Karpas-422 (cell line): ENCODE measurements around the gene PARS2. TPM values are rescaled to one million over a fixed set of nuclear protein-coding genes. Genes with fewer than 3 reads are reported as not detected.

ENCODE experiments used
- DNase-seq: peaks from one replicate; pipeline ENCODE4 v3.0.0-alpha.2; 2015
- H2AFZ ChIP-seq: fragments of 200-600 bp; sonication (generic); 2 replicates; pipeline ENCODE4 v1.6.1; 2014; ENCODE audit warnings: antibody characterized with exemption, low read length, mixed read lengths
- H3K27ac ChIP-seq: fragments of 200-600 bp; sonication (generic); 2 replicates; pipeline ENCODE4 v1.5.1; 2014; ENCODE audit warnings: mild to moderate bottlenecking, low read length, moderate library complexity
- H3K27me3 ChIP-seq: fragments of 200-600 bp; sonication (generic); 2 replicates; pipeline ENCODE4 v1.6.1; 2014; ENCODE audit warnings: low read length, mixed read lengths
- H3K36me3 ChIP-seq: fragments of 200-600 bp; sonication (generic); 2 replicates; pipeline ENCODE4 v1.6.1; 2014; ENCODE audit warnings: low read length, mixed read lengths; ENCODE audit not compliant: insufficient read depth
- H3K4me1 ChIP-seq: fragments of 200-600 bp; sonication (generic); 2 replicates; pipeline ENCODE4 v1.6.1; 2014; ENCODE audit warnings: mild to moderate bottlenecking, low read length, mixed read lengths
- H3K4me2 ChIP-seq: fragments of 200-600 bp; sonication (generic); 2 replicates; pipeline ENCODE4 v1.6.1; 2014; ENCODE audit warnings: low read length, low read depth, mild to moderate bottlenecking; ENCODE audit not compliant: poor library complexity, severe bottlenecking
- H3K4me3 ChIP-seq: fragments of 200-600 bp; sonication (generic); 2 replicates; pipeline ENCODE4 v1.5.1; 2014; ENCODE audit warnings: mild to moderate bottlenecking, antibody characterized with exemption, low read length, mixed read lengths
- H3K79me2 ChIP-seq: fragments of 200-600 bp; sonication (generic); 2 replicates; pipeline ENCODE4 v1.6.1; 2014; ENCODE audit warnings: mild to moderate bottlenecking, low read length, mixed read lengths
- H3K9ac ChIP-seq: fragments of 200-600 bp; sonication (generic); 2 replicates; pipeline ENCODE4 v1.6.0; 2014; ENCODE audit warnings: low read length
- H3K9me2 ChIP-seq: fragments of 200-600 bp; sonication (generic), shearing (Covaris generic); replicated peaks from 2 replicates; pipeline ENCODE4 v1.6.0; 2014; ENCODE audit warnings: mild to moderate bottlenecking, low read length, moderate library complexity; ENCODE audit not compliant: insufficient read depth
- H3K9me3 ChIP-seq: fragments of 300-700, 200-600 bp; sonication (generic); 2 replicates; pipeline ENCODE4 v1.6.1; 2014; ENCODE audit warnings: low read length, mixed read lengths
- H4K20me1 ChIP-seq: fragments of 200-600 bp; sonication (generic); 2 replicates; pipeline ENCODE4 v1.6.1; 2014; ENCODE audit warnings: mild to moderate bottlenecking, antibody characterized with exemption, low read length, low read depth; ENCODE audit not compliant: insufficient read depth
- total RNA-seq: library from RNA; depleted of rRNA; stranded (reverse); fragments of >200 nt; shearing (Covaris generic); gene quantifications from 2 replicates; pipeline ENCODE4 v1.2.3, GENCODE V29; 2014; ENCODE audit warnings: low replicate concordance

PARS2 gene
- total RNA-seq, 1 experiment from 2014 or later: 8.2 TPM

- Histone ChIP-seq H3K9me2 (no peaks in the 10 kb centered on the region), H3K27me3 (no peaks in the 10 kb centered on the region), H2AFZ (peak overlapping the region; percentile 86; the same call in 1 of the 2 replicates), H3K36me3 (peaks cover 29% of the 10 kb centered on the region), H3K79me2 (peaks cover 47% of the 10 kb centered on the region), H3K4me2 (peak overlapping the region; percentile 85), H3K9ac (peak overlapping the region; percentile 81), H3K4me1 (peaks cover 16% of the 10 kb centered on the region), H3K27ac (no peak overlapping the region), H3K9me3 (no peaks in the 10 kb centered on the region), H4K20me1 (no peaks in the 10 kb centered on the region), H3K4me3 (peak overlapping the region; percentile 90)
- DNase-seq: no peak
These were observed 47.9 kb downstream of the PARS2 start for GRCh38 chr1:54716299-54717047.

- H3K36me3 ChIP-seq: peaks cover 24% of the 10 kb centered on the region
- no peaks in the 10 kb centered on the region for H3K27me3 ChIP-seq
- H4K20me1 ChIP-seq: no peaks in the 10 kb centered on the region
- peak within 1 kb of the TSS; percentile 90 for H3K4me3 ChIP-seq
- H3K9ac ChIP-seq: peak within 1 kb of the TSS; percentile 81
- no peak within 1 kb of the TSS for H3K27ac ChIP-seq
- peaks cover 44% of the 10 kb centered on the region for H3K79me2 ChIP-seq
- peaks cover 16% of the 10 kb centered on the region for H3K4me1 ChIP-seq
- no peaks in the 10 kb centered on the region for H3K9me2 ChIP-seq
- peak within 1 kb of the TSS; percentile 98 for H2AFZ ChIP-seq
- DNase-seq: peak; percentile 95
- peak within 1 kb of the TSS; percentile 85 for H3K4me2 ChIP-seq
- no peaks in the 10 kb centered on the region for H3K9me3 ChIP-seq
These were observed 48.6 kb downstream of the PARS2 start, which contains the start of gene TTC4 for GRCh38 chr1:54715493-54716298. Gene TTC4 (plus strand): TSS chr1:54715861. CDS start chr1:54715909, 48 bp downstream.

- no peaks in the 10 kb centered on the region for H4K20me1 ChIP-seq
- peaks cover 16% of the 10 kb centered on the region for H3K4me1 ChIP-seq
- H3K9ac ChIP-seq: peak overlapping the region; percentile 50
- H3K27me3 ChIP-seq: no peaks in the 10 kb centered on the region
- no peak overlapping the region for H3K27ac ChIP-seq
- no peaks in the 10 kb centered on the region for H3K9me3 ChIP-seq
- H3K4me2 ChIP-seq: peak overlapping the region; percentile 85
- H3K9me2 ChIP-seq: no peaks in the 10 kb centered on the region
- no peak for DNase-seq
- peak overlapping the region; percentile 90 for H3K4me3 ChIP-seq
- peaks cover 40% of the 10 kb centered on the region for H3K79me2 ChIP-seq
- H2AFZ ChIP-seq: peak overlapping the region; percentile 98
- H3K36me3 ChIP-seq: peaks cover 17% of the 10 kb centered on the region
These were observed 49.3 kb downstream of the PARS2 start for GRCh38 chr1:54714881-54715492.

GRCh38 chr1:54711536-54711935 is 52.8 kb downstream of the PARS2 start:
- H3K27me3 ChIP-seq: no peaks in the 10 kb centered on the region
- H3K9me3 ChIP-seq: no peaks in the 10 kb centered on the region
- no peaks in the 10 kb centered on the region for H3K36me3 ChIP-seq
- peaks cover 8% of the 10 kb centered on the region for H3K79me2 ChIP-seq
- no peak for DNase-seq
- no peak overlapping the region for H3K9ac ChIP-seq
- H3K4me2 ChIP-seq: no peak overlapping the region
- H3K4me1 ChIP-seq: peaks cover 6% of the 10 kb centered on the region
- no peaks in the 10 kb centered on the region for H3K9me2 ChIP-seq
- H2AFZ ChIP-seq: no peak overlapping the region
- H4K20me1 ChIP-seq: no peaks in the 10 kb centered on the region
- no peak overlapping the region for H3K4me3 ChIP-seq
- no peak overlapping the region for H3K27ac ChIP-seq

GRCh38 chr1:54710841-54711240 is 53.5 kb downstream of the PARS2 start:
- no peak for DNase-seq
- Histone ChIP-seq H3K27me3 (no peaks in the 10 kb centered on the region), H3K4me2 (no peak overlapping the region), H3K4me3 (no peak overlapping the region), H3K36me3 (no peaks in the 10 kb centered on the region), H3K4me1 (peaks cover 4% of the 10 kb centered on the region), H3K9me3 (no peaks in the 10 kb centered on the region), H3K9ac (no peak overlapping the region), H3K9me2 (no peaks in the 10 kb centered on the region), H2AFZ (no peak overlapping the region), H3K79me2 (peaks cover 2% of the 10 kb centered on the region), H4K20me1 (no peaks in the 10 kb centered on the region), H3K27ac (no peak overlapping the region)

GRCh38 chr1:54710434-54710833 is 53.9 kb downstream of the PARS2 start:
- H3K9me2 ChIP-seq: no peaks in the 10 kb centered on the region
- H3K4me3 ChIP-seq: no peak overlapping the region
- H3K4me1 ChIP-seq: peaks cover 3% of the 10 kb centered on the region
- no peaks in the 10 kb centered on the region for H4K20me1 ChIP-seq
- H3K36me3 ChIP-seq: no peaks in the 10 kb centered on the region
- no peak overlapping the region for H2AFZ ChIP-seq
- H3K27ac ChIP-seq: no peak overlapping the region
- DNase-seq: no peak
- H3K9ac ChIP-seq: no peak overlapping the region
- no peaks in the 10 kb centered on the region for H3K79me2 ChIP-seq
- H3K4me2 ChIP-seq: no peak overlapping the region
- H3K27me3 ChIP-seq: no peaks in the 10 kb centered on the region
- H3K9me3 ChIP-seq: no peaks in the 10 kb centered on the region

GRCh38 chr1:54709547-54710292 is 54.6 kb downstream of the PARS2 start:
- Histone ChIP-seq H2AFZ (no peak overlapping the region), H4K20me1 (no peaks in the 10 kb centered on the region), H3K9me2 (no peaks in the 10 kb centered on the region), H3K79me2 (no peaks in the 10 kb centered on the region), H3K36me3 (no peaks in the 10 kb centered on the region), H3K4me1 (no peaks in the 10 kb centered on the region), H3K4me2 (no peak overlapping the region), H3K9ac (no peak overlapping the region), H3K4me3 (no peak overlapping the region), H3K27me3 (no peaks in the 10 kb centered on the region), H3K9me3 (no peaks in the 10 kb centered on the region), H3K27ac (no peak overlapping the region)
- no peak for DNase-seq
